Neutrophil (primary cell): ENCODE data around the gene ARIH2.

ENCODE experiments used
- H3K27ac ChIP-seq: fragments of 200-600 bp; sonication (generic); 2 replicates; pipeline ENCODE4 v1.5.1; 2016; ENCODE audit warnings: mild to moderate bottlenecking, moderate library complexity
- H3K27me3 ChIP-seq: fragments of 200-600 bp; sonication (generic); 2 replicates; pipeline ENCODE4 v1.6.0; 2016; ENCODE audit warnings: mild to moderate bottlenecking
- H3K36me3 ChIP-seq: fragments of 200-600 bp; sonication (generic); 2 replicates; pipeline ENCODE4 v1.5.1; 2017
- H3K4me1 ChIP-seq, 2 experiments: fragments of 200-600 bp in 1 of 2; sonication (generic) in 1 of 2; 1 replicate in 1 of 2; 2 replicates in 1 of 2; pipeline versions ENCODE4 v1.5.1 to v1.6.1; 2013 to 2016; ENCODE audit warnings: low read depth in 1 of 2, low read length in 1 of 2, mild to moderate bottlenecking in 1 of 2, moderate library complexity in 1 of 2; ENCODE audit not compliant: control insufficient read depth in 1 of 2, insufficient read depth in 1 of 2
- H3K4me3 ChIP-seq, 2 experiments: fragments of 200-600 bp in 1 of 2; sonication (generic) in 1 of 2; 1 replicate in 1 of 2; 2 replicates in 1 of 2; pipeline ENCODE4 v1.5.1; 2013 to 2016; ENCODE audit warnings: low read depth in 1 of 2, low read length in 1 of 2, mild to moderate bottlenecking in 1 of 2, moderate library complexity in 1 of 2
- H3K9me3 ChIP-seq: fragments of 200-600 bp; sonication (generic); 2 replicates; pipeline ENCODE4 v1.5.1; 2016
- TF ChIP-seq, protein P1 (sequence below): fragments of 200-600 bp; sonication (generic); IDR thresholded peaks from 2 replicates; pipeline ENCODE4 v1.5.1; 2016; ENCODE audit warnings: antibody characterized with exemption

The ARIH2 gene

DNA sequence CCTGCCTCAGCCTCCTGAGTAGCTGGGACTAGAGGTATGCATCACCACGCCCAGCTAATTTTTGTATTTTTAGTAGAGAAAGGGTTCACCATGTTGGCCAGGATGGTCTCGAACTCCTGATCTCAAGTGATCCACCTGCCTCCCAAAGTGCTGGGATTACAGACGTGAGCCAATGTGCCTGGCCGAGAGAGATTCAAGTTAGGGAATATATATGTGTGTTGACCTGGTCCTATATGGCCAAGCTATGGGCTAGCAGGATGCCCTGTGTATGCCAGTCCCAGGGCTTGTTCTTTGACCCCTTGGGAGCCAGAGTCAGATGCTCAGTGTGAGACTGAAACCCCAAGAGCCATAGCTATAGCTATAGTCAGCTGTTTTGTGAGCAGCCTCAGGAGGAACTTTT is 105.1 kb downstream of the ARIH2 start:
- Histone ChIP-seq H3K27me3 (no peaks in the 10 kb centered on the region), H3K9me3 (no peaks in the 10 kb centered on the region), H3K4me1 (peaks cover 37 to 41% of the 10 kb centered on the region in 2 experiments), H3K36me3 (peaks cover 36% of the 10 kb centered on the region), H3K4me3 (no peak overlapping the region), H3K27ac (peak overlapping the region; percentile 25)
- TF ChIP-seq, protein P1, sequence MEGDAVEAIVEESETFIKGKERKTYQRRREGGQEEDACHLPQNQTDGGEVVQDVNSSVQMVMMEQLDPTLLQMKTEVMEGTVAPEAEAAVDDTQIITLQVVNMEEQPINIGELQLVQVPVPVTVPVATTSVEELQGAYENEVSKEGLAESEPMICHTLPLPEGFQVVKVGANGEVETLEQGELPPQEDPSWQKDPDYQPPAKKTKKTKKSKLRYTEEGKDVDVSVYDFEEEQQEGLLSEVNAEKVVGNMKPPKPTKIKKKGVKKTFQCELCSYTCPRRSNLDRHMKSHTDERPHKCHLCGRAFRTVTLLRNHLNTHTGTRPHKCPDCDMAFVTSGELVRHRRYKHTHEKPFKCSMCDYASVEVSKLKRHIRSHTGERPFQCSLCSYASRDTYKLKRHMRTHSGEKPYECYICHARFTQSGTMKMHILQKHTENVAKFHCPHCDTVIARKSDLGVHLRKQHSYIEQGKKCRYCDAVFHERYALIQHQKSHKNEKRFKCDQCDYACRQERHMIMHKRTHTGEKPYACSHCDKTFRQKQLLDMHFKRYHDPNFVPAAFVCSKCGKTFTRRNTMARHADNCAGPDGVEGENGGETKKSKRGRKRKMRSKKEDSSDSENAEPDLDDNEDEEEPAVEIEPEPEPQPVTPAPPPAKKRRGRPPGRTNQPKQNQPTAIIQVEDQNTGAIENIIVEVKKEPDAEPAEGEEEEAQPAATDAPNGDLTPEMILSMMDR, result no peak

DNA sequence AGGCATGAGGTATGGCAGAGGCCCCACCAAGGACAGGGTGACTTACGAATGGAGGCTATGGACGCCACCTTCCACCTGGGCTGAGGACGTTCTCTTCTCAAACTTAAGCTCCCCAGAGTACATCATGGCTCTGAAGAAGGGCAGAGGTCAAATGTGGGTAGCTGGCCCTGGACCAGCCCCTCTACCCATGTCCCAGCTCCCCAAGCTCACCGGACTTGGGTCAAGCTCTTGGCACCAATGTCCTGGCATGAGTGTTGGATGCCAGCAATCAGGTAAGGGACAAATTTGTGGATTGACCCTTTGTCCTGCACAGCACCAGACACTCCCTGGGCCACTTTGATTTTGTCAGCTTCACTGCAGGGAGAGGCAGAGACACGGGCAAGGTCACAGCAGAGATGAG is 105.8 kb downstream of the ARIH2 start:
- Histone ChIP-seq H3K36me3 (peaks cover 36% of the 10 kb centered on the region), H3K4me3 (no peak overlapping the region), H3K9me3 (no peaks in the 10 kb centered on the region), H3K27me3 (no peaks in the 10 kb centered on the region), H3K4me1 (peaks cover 36 to 41% of the 10 kb centered on the region in 2 experiments), H3K27ac (no peak overlapping the region)
- TF ChIP-seq, protein P1, result no peak

DNA sequence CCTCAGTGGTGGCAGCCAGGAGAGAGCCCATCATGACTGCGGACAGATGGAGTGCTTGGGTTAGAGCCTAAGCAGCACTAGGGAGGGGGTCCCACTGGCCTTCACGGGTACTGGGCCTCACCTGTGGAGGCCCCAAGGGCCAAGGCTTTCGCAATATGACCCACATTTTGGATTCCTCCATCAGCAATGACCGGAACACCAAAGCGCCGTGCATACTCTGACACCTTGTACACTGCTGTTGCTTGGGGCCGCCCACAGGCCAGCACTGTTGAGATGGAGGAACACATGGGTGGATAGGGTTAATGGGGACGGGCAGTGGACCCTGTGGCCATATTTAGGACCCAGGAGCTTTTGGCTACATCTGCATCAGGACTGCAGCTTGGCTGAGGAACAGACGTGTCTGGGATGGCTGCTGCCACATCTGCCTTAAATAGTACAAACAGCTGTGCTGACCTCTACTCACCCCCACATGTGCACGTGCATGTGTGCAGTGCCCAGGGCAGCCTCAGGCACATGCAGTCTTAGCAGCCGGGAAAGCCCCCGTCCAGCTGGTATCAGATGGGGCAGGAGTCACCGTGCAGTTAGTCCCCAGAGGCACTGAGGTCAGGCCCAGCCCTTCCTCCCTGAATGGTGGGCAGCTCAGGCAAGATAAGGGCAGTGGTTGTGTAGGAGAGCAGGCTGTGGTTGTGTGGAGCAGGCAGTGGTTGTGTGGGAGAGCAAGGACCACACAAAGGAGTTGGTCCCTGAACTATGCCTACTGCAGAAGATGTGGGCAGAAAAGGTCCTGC is 106.6 kb downstream of the ARIH2 start:
- no peak overlapping the region for H3K4me3 ChIP-seq
- H3K27me3 ChIP-seq, result no peaks in the 10 kb centered on the region
- TF ChIP-seq, protein P1, result no peak
- peak overlapping the region; percentile 1 for H3K27ac ChIP-seq
- H3K4me1 ChIP-seq, result peaks cover 31 to 37% of the 10 kb centered on the region in 2 experiments
- no peaks in the 10 kb centered on the region for H3K9me3 ChIP-seq
- H3K36me3 ChIP-seq, result peaks cover 36% of the 10 kb centered on the region

DNA sequence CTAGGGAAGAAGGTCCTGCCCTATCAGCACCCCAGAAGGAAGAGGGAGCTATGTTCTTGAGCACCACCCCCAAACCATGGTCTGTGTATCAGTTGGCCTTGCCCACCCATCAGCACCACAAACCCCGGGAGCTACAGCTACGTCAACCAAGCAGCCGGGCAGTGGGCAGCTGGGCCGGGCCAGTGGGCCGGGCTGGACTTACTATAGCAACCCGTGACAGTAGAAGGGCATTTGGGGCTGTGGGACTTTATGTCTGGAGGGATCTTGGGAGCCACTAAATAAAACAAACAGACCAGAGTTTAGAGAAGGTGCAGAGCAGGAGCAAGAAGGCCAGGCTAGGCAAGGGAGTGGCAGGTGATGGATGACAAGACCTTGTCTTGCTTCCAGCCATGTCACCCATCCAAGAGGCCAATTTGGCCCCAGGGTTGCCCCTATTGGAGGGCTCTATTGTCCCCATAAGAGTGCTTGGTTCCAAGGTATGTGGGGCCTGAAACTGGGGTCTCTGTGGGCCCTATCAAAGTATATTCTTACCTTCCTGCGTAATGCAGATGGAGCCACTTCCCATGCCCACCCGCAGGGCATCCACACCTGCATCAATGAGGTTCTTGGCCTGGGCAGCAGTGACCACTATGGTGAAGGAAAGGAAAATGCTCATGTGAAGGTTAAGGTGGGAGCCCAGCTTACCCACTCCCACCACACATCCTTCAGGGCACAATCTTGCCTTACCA is 107.3 kb downstream of the ARIH2 start:
- H3K4me3 ChIP-seq, result no peak overlapping the region
- peaks cover 26 to 29% of the 10 kb centered on the region in 2 experiments for H3K4me1 ChIP-seq
- no peaks in the 10 kb centered on the region for H3K9me3 ChIP-seq
- H3K36me3 ChIP-seq, result peaks cover 41% of the 10 kb centered on the region
- H3K27me3 ChIP-seq, result no peaks in the 10 kb centered on the region
- H3K27ac ChIP-seq, result peak overlapping the region; percentile 1
- TF ChIP-seq, protein P1, result no peak

DNA sequence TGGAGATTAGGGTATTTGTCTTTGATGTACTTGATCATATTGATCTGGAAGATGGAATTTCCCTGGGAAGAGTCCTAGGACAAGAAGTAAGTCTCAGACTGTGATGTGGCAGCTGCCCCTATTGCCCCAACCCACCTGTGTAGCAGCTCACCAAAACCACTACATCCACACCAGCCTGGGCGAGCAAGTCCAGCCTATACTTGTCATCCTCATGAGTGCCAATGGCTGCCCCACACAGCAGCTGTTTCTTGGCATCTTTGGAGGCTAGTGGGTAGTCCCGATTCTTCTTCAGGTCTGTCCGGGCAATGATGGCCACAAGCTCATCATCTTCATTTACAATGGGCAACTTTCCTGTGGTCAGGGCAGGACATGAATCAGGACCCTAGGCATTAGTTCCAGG is 107.9 kb downstream of the ARIH2 start:
- Histone ChIP-seq H3K27me3 (no peaks in the 10 kb centered on the region), H3K4me1 (peaks cover 26% of the 10 kb centered on the region in 2 experiments), H3K27ac (no peak overlapping the region), H3K36me3 (peaks cover 47% of the 10 kb centered on the region), H3K9me3 (no peaks in the 10 kb centered on the region), H3K4me3 (no peak overlapping the region)
- TF ChIP-seq, protein P1, result no peak
